ENCODE results near the gene PRR23C. TPM values are rescaled to one million over a fixed set of nuclear protein-coding genes. Genes with fewer than 3 reads are reported as not detected.

PRR23C gene
- total RNA-seq, 2 experiments from 2014 or later, result not detected

DNA sequence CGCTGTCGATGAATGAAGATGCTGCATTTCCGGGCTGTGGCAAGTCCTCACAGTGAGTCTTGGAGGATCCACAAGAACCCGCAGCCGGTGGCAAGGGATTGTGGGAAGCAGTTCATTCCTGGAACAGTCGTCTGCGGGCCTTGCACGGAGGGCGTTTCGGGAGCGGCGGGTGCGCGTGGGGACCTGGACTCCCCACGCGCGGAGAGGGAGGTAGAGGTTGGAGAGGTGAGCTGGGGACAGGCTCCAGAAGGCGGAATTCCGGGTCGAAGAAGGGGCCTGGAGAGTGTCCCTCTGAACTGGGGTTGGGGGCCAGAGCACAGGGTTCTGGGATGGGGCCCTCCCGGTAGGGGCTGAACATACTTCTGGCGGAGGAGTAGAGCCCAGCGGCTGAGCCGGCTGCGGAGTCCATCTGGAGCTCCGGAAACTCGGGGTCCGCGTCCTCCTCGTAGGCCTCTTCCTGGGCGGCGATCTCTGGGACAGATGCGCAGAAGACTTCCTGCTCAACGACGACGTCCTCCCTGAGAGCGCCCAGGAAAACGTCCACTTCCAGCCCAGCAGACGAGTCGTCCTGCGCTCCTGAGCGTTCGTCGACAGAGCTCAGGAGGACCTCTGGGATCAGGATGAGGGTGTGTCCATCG, 39.2 kb downstream of the PRR23C start:
- ChIA-PET CTCF (no interaction called here), POLR2A (no interaction called here)

DNA sequence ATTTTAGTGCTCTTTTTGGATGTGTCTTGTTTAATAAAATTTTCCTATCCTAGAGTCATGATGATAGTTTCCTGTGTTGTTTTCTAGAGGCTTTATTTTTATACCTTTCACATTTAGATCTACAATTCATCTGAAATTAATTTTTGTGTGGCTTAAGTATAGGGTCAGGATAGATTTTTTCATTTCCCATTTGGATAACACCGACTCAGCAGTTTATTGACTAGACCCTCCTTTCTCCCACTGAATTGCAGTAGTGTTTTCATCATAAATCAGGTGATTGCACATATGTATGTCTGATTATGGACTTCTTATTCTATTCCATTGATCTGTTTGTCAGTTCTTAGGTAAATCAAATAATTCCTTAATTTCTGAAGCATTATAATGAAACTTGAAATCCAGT, 49.0 kb downstream of the PRR23C start:
- ChIA-PET POLR2A (no interaction called here), CTCF (no interaction called here)

Other genes starting within 250 kb of the PRR23C start
- gene PIK3CB, start 210.0 kb downstream of the PRR23C start, total RNA-seq, result 10 to 100 TPM; 18.8 to 19.5 TPM
- gene FOXL2, start 97.8 kb downstream of the PRR23C start, total RNA-seq, result under 1 TPM in 1 of 2 experiments, not detected in 1; 0.15 TPM
- not detected for gene FOXL2NB, start 97.7 kb downstream of the PRR23C start, total RNA-seq
- gene PRR23A, start 38.6 kb downstream of the PRR23C start, total RNA-seq, result not detected
- gene PRR23B, start 24.0 kb downstream of the PRR23C start, total RNA-seq, result not detected